K562 (cell line): ENCODE results near the gene TRIM38. TPM values are rescaled to one million over a fixed set of nuclear protein-coding genes. Genes with fewer than 3 reads are reported as not detected.

Experiments used
- ARID3A ChIP-seq: IDR thresholded peaks from 2 replicates; pipeline ENCODE4 v1.6.1; 2012; ENCODE audit warnings: low read depth, low read length, improper control_type of control experiment, borderline replicate concordance
- BRF2 ChIP-seq: IDR thresholded peaks from 3 replicates; pipeline ENCODE4 v1.6.1; 2011; ENCODE audit warnings: borderline replicate concordance, mild to moderate bottlenecking; ENCODE audit not compliant: insufficient read length, insufficient read depth
- CLOCK ChIP-seq: fragments of 250-450 bp; sonication (Bioruptor Pico); IDR thresholded peaks from 2 replicates; pipeline ENCODE4 v1.4.0; 2020; ENCODE audit warnings: mild to moderate bottlenecking, moderate library complexity, borderline replicate concordance
- DPF2 ChIP-seq: fragments of 450-650 bp; IDR thresholded peaks from 2 replicates; pipeline ENCODE4 v1.6.1; 2016
- E2F4 ChIP-seq: sonication (generic); formaldehyde crosslinking; IDR thresholded peaks from 2 replicates; pipeline ENCODE4 v1.8.0; 2022; ENCODE audit warnings: mild to moderate bottlenecking, low read depth, missing genetic modification reagents
- EP400 ChIP-seq: fragments of 450-650 bp; IDR thresholded peaks from 2 replicates; pipeline ENCODE4 v1.6.1; 2017; ENCODE audit warnings: antibody characterized with exemption, mild to moderate bottlenecking, moderate library complexity
- HNRNPLL ChIP-seq: fragments of 200-400 bp; formaldehyde crosslinking; IDR thresholded peaks from 2 replicates; pipeline ENCODE4 v1.6.1; 2017; ENCODE audit warnings: low read length, low read depth, mild to moderate bottlenecking; ENCODE audit not compliant: poor library complexity, severe bottlenecking
- JUNB ChIP-seq: fragments of 450-650 bp; formaldehyde crosslinking; conservative IDR thresholded peaks from 2 replicates; pipeline ENCODE4 v1.4.0; 2020; ENCODE audit warnings: mild to moderate bottlenecking
- PML ChIP-seq: IDR thresholded peaks from 2 replicates; pipeline ENCODE4 v1.6.1; 2012; ENCODE audit warnings: low read length, inconsistent platforms
- SNRNP70 ChIP-seq: fragments of 200-400 bp; formaldehyde crosslinking; optimal IDR thresholded peaks from 2 replicates; pipeline ENCODE3; 2017; ENCODE audit warnings: low read depth, low read length
- SRSF1 ChIP-seq: fragments of 200-400 bp; formaldehyde crosslinking; IDR thresholded peaks from 2 replicates; pipeline ENCODE4 v1.6.1; 2017; ENCODE audit warnings: mild to moderate bottlenecking, low read depth, low read length, moderate library complexity
- SRSF7 ChIP-seq: fragments of 200-400 bp; formaldehyde crosslinking; optimal IDR thresholded peaks from 2 replicates; pipeline ENCODE3; 2017; ENCODE audit warnings: mild to moderate bottlenecking, low read depth, low read length
- ZBTB11 ChIP-seq, 3 experiments: fragments of 200-800 bp in 1 of 3; fragments of 250-450 bp in 1 of 3; fragments of 450-650 bp in 1 of 3; sonication (Bioruptor Pico) in 1 of 3; sonication (Bioruptor generic) in 1 of 3; formaldehyde crosslinking in 1 of 3; IDR thresholded peaks; 2 replicates each; pipeline versions ENCODE4 v1.6.1 to v1.8.0; 2016 to 2022; ENCODE audit warnings: mild to moderate bottlenecking in 2 of 3, missing genetic modification characterization in 2 of 3, missing compliant biosample characterization in 1 of 3, moderate library complexity in 1 of 3
- ZC3H8 ChIP-seq: fragments of 450-650 bp; IDR thresholded peaks from 2 replicates; pipeline ENCODE4 v1.6.1; 2017
- ZNF174 ChIP-seq: fragments of 250-450 bp; sonication (Bioruptor Pico); IDR thresholded peaks from 2 replicates; pipeline ENCODE4 v1.4.0; 2020; ENCODE audit warnings: mild to moderate bottlenecking
- polyA plus RNA-seq, 8 experiments: library from polyadenylated mRNA; depleted of rRNA in 4 of 8; stranded (reverse) in 5 of 8; unstranded in 3 of 8; fragments of >200 nt; fragmentation: Nextera tagmentation in 2 of 8; fragmentation: Illumina TruSeq in 1 of 8; extraction: Ambion mirVana in 2 of 8; extraction: Trizol in 1 of 8; gene quantifications; 2 replicates each; pipeline versions ENCODE4 v1.2.1 to v1.2.3, GENCODE V29; 2011 to 2014; ENCODE audit warnings: inconsistent platforms in 1 of 8, missing spikeins in 1 of 8
- total RNA-seq, 7 experiments: library from RNA; depleted of rRNA in 6 of 7; stranded (reverse); fragments of >200 nt in 6 of 7; fragmentation: Illumina TruSeq in 2 of 7; extraction: Trizol in 2 of 7; gene quantifications; 2 replicates each; pipeline versions ENCODE4 v1.2.1 to v1.2.3, GENCODE V29; 2011 to 2021; ENCODE audit warnings: low replicate concordance in 1 of 7

The TRIM38 gene
- total and polyA plus RNA-seq, 9 of the 15 experiments (the other 6 are each of a cell fraction or from before 2014, with no cell fraction given): 1.7 to 6.7 (median 6.3) TPM

GRCh38 chr6:26021350-26022131 lies 58.9 kb downstream of the TRIM38 start (continued):
- TF ChIP-seq SRSF7 (no peak), CLOCK (CRISPR knock-in tag) (no peak), ZBTB11 (CRISPR knock-in tag; IDR thresholded peaks at IDR 0.05) (peak in 1 of 3 experiments; percentile 57; a peak in 2 of 6 replicates), DPF2 (no peak), PML (peak; percentile 89), ARID3A (peak; percentile 12; the same call in 1 of the 2 replicates), SNRNP70 (peak; percentile 65), ZC3H8 (no peak), SRSF1 (no peak), HNRNPLL (peak; percentile 85), BRF2 (no peak), E2F4 (CRISPR knock-in tag) (peak; percentile 78; the same call in 1 of the 2 replicates), EP400 (peak; percentile 81), ZNF174 (CRISPR knock-in tag) (no peak), JUNB (CRISPR knock-in tag) (no peak)
